Measurements from ENCODE around the gene ITGB7. TPM values are rescaled to one million over a fixed set of nuclear protein-coding genes. Genes with fewer than 3 reads are reported as not detected.

ITGB7 gene
- total RNA-seq, 1 experiment from 2014 or later, result 0.43 TPM

DNA sequence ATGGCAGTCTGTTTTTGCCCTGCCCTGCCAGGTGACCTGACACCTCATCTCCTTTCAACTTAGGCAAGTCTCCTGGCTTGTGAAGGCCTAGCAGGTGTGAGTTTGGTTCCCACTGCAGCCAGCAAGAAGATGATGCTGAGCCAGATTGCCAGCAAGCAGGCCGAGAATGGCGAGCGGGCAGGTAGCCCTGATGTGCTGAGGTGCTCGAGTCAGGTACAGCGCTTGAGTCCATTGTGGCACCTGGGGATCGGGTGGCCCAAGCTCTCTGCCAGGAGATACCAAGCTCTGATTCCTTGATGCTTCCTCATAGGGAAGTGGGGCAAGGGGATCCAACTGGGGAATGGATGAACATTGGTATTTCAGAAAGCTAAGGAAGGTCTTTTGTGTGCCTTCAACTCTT lies 22.2 kb downstream of the ITGB7 start:
- no peaks in the 10 kb centered on the region for H3K27me3 ChIP-seq (replicated peaks; ENCODE audit: insufficient read depth, low read depth, low read length, poor library complexity)
- no TSS peak for BruUV-seq (replicated peaks)
- H3K9me3 ChIP-seq (ENCODE audit: low read depth, low read length, poor library complexity, severe bottlenecking), result no peaks in the 10 kb centered on the region
- H3K27ac ChIP-seq (ENCODE audit: low read depth, low read length, poor library complexity, severe bottlenecking), result no peak overlapping the region
- peaks cover 24% of the 10 kb centered on the region for H3K4me1 ChIP-seq (ENCODE audit: insufficient read depth, low read length, poor library complexity, severe bottlenecking)
- H3K4me3 ChIP-seq (ENCODE audit: low read depth, low read length, poor library complexity, severe bottlenecking), result no peak overlapping the region
- H3K36me3 ChIP-seq (ENCODE audit: insufficient read depth, low read length, poor library complexity, severe bottlenecking), result peaks cover 66% of the 10 kb centered on the region
- intact Hi-C loops (cut with micrococcal nuclease; ENCODE audit: unreplicated experiment), result loop anchor here (5.0 kb wide), 1 partner anchor 118 kb away; no protein-coding TSS in a partner anchor
- POLR2A ChIA-PET (ENCODE audit: low non-redundant PET), result no interaction called here
- CTCF ChIA-PET, result no interaction called here
- no peak for DNase-seq (ENCODE audit: low spot score)
- TF ChIP-seq, protein P1, sequence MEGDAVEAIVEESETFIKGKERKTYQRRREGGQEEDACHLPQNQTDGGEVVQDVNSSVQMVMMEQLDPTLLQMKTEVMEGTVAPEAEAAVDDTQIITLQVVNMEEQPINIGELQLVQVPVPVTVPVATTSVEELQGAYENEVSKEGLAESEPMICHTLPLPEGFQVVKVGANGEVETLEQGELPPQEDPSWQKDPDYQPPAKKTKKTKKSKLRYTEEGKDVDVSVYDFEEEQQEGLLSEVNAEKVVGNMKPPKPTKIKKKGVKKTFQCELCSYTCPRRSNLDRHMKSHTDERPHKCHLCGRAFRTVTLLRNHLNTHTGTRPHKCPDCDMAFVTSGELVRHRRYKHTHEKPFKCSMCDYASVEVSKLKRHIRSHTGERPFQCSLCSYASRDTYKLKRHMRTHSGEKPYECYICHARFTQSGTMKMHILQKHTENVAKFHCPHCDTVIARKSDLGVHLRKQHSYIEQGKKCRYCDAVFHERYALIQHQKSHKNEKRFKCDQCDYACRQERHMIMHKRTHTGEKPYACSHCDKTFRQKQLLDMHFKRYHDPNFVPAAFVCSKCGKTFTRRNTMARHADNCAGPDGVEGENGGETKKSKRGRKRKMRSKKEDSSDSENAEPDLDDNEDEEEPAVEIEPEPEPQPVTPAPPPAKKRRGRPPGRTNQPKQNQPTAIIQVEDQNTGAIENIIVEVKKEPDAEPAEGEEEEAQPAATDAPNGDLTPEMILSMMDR (conservative IDR thresholded peaks at IDR 0.05; ENCODE audit: low read depth, low read length), result no peak
- TF ChIP-seq EZH2 (IDR thresholded peaks at IDR 0.05; ENCODE audit: borderline replicate concordance, low read depth, low read length, poor library complexity, severe bottlenecking), result no peak

DNA sequence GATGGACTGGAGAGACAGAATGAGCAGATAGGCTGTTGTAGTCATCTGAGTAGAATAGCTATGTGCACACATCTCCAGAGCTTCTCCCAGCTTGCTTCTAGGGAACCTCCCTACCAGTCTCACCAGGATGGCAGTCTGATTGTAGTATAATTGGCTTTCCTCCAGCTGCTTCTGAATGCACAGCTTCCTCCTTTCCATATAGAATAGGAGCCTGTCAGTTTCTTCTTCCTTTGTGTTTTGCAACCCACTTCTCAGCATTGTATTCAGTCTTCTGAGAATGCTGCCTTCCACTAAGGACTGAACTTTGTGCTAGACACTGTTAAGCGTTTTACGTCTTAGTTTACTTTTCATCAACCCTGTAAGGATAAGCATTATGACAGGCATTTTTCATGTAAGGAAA lies 24.1 kb downstream of the ITGB7 start:
- H3K27me3 ChIP-seq (replicated peaks; ENCODE audit: insufficient read depth, low read depth, low read length, poor library complexity), result no peaks in the 10 kb centered on the region
- H3K27ac ChIP-seq (ENCODE audit: low read depth, low read length, poor library complexity, severe bottlenecking), result peak overlapping the region; percentile 3
- peaks cover 56% of the 10 kb centered on the region for H3K36me3 ChIP-seq (ENCODE audit: insufficient read depth, low read length, poor library complexity, severe bottlenecking)
- peak; percentile 71 for DNase-seq (ENCODE audit: low spot score)
- BruUV-seq (replicated peaks), result no TSS peak
- CTCF ChIA-PET, result interaction anchor here (0.9 to 1.0 kb wide), 2 partner anchors 24 to 117 kb away, joined by 3 to 4 read pairs; no protein-coding TSS in a partner anchor
- H3K9me3 ChIP-seq (ENCODE audit: low read depth, low read length, poor library complexity, severe bottlenecking), result no peaks in the 10 kb centered on the region
- POLR2A ChIA-PET (ENCODE audit: low non-redundant PET), result no interaction called here
- TF ChIP-seq EZH2 (IDR thresholded peaks at IDR 0.05; ENCODE audit: borderline replicate concordance, low read depth, low read length, poor library complexity, severe bottlenecking), result no peak
- TF ChIP-seq, protein P1 (conservative IDR thresholded peaks at IDR 0.05; ENCODE audit: low read depth, low read length), result no peak
- intact Hi-C loops (cut with micrococcal nuclease; ENCODE audit: unreplicated experiment), result loop anchor here (5.0 kb wide), 1 partner anchor 116 kb away; no protein-coding TSS in a partner anchor
- H3K4me1 ChIP-seq (ENCODE audit: insufficient read depth, low read length, poor library complexity, severe bottlenecking), result peaks cover 24% of the 10 kb centered on the region
- no peak overlapping the region for H3K4me3 ChIP-seq (ENCODE audit: low read depth, low read length, poor library complexity, severe bottlenecking)

DNA sequence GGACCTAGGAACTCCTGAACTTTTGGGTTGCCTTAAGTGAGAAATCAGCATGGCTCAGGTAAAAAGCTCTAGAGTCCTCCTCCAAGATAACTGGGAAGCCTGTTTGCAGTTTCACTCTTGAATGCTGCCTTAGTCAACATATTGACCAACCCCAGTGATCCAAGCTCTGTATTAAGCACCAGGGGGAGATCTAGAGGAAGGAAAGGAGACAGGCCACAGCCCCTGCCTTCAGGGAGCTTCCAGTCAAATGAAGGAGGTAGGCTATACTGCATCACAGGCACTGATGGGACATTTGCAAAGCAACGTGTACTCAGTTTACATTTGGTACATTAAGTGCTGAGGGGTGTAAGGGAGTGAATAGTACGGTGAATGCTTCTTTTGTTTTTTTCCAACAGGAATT lies 25.1 kb downstream of the ITGB7 start:
- no peaks in the 10 kb centered on the region for H3K9me3 ChIP-seq (ENCODE audit: low read depth, low read length, poor library complexity, severe bottlenecking)
- no peak for DNase-seq (ENCODE audit: low spot score)
- peaks cover 24% of the 10 kb centered on the region for H3K4me1 ChIP-seq (ENCODE audit: insufficient read depth, low read length, poor library complexity, severe bottlenecking)
- no TSS peak for BruUV-seq (replicated peaks)
- POLR2A ChIA-PET (ENCODE audit: low non-redundant PET), result no interaction called here
- TF ChIP-seq EZH2 (IDR thresholded peaks at IDR 0.05; ENCODE audit: borderline replicate concordance, low read depth, low read length, poor library complexity, severe bottlenecking), result no peak
- TF ChIP-seq, protein P1 (conservative IDR thresholded peaks at IDR 0.05; ENCODE audit: low read depth, low read length), result no peak
- intact Hi-C loops (cut with micrococcal nuclease; ENCODE audit: unreplicated experiment), result loop anchor here (5.0 kb wide), 1 partner anchor 115 kb away; no protein-coding TSS in a partner anchor
- no peaks in the 10 kb centered on the region for H3K27me3 ChIP-seq (replicated peaks; ENCODE audit: insufficient read depth, low read depth, low read length, poor library complexity)
- peak overlapping the region; percentile 68 for H3K4me3 ChIP-seq (ENCODE audit: low read depth, low read length, poor library complexity, severe bottlenecking)
- H3K27ac ChIP-seq (ENCODE audit: low read depth, low read length, poor library complexity, severe bottlenecking), result peak overlapping the region; percentile 93
- CTCF ChIA-PET, result interaction anchor here (1.1 to 1.4 kb wide), 2 partner anchors 32 to 139 kb away, joined by 4 to 5 read pairs; partner anchors contain the start of gene AAAS
- peaks cover 52% of the 10 kb centered on the region for H3K36me3 ChIP-seq (ENCODE audit: insufficient read depth, low read length, poor library complexity, severe bottlenecking)

All from A673 (cell line).